GM21786 (cell line): ENCODE results near the gene CHID1.

Experiments used
- ATAC-seq: cut with Tn5 transposase; IDR thresholded peaks from one replicate; pipeline ENCODE4 v1.9.1; 2021; ENCODE audit not compliant: unreplicated experiment

The CHID1 gene

DNA sequence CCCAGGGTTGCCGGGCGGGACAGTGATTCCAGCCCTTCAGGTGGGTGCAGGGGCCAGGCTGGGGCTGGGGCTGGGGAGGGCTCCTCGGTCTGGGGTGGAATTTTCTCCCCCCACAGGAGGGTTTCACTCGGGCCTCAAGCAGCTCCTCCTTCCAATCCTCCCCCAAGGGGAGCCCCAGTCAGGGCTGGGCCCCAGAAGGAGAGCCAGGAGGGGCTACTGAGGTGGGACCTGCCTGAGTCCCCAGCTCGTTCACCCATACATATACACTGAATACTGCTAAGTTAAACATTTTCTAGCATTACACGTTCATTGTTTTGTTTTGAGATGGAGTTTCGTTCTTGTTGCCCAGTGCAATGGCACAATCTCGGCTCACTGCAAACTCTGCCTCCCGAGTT, 84.4 kb downstream of the CHID1 start:
- no peak for ATAC-seq

DNA sequence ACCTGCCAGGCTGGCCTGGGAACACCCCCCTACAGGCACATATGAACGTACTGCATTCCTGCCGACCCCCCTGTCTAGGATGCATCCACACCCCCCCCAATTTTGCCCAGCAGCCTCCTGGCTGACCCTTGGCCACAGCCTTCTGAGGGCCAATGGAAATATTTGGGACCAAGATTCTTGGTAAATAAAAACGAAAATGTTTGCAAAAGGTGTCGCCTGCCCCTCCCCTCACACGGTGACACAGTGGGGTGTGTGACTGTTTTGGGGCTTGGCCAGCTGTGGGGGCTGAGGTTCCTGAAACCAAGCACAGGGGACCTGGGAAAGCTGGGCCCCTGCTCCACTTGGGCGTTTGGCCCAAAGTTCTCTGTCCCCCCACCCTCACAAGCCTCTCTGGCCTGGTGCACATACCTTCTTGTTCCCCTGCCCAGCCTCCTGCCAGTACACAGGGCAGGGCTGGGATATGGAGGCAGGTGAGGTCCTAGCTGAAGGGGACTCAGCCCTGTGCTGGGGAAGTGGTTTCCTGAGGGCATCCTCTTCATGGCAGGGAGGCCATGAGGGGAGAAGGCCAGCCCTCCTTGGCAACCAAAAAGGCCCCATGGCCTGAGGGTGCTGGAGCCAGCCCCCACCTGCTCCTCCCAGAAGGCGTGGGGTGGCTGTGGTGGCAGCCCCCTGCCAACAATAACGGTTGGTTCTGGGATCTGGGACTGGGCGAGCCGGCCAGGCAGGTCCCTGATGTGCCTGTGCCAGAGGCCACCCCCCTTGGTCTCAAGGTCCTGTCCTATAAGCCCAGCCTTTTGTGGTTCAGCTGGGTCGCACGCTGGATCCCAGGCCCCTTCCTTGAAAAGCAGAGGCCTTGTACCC, 85.0 kb downstream of the CHID1 start:
- ATAC-seq = no peak

DNA sequence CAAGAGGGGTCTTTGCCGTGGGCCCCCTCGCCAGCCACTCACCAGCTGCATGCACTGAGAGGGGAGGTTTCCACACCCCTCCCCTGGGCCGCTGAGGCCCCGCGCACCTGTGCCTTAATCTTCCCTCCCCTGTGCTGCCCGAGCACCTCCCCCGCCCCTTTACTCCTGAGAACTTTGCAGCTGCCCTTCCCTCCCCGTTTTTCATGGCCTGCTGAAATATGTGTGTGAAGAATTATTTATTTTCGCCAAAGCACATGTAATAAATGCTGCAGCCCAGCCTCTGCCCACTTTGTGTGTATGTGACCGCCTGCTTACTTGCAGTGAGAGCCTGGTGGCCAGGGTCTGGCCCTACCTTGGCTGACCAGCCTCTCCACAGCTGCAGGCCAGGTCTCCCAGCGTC, 85.7 kb downstream of the CHID1 start:
- ATAC-seq = no peak

- no peak for ATAC-seq
Observed at GRCh38 chr11:824292-824880, 86.2 kb downstream of the CHID1 start.

DNA sequence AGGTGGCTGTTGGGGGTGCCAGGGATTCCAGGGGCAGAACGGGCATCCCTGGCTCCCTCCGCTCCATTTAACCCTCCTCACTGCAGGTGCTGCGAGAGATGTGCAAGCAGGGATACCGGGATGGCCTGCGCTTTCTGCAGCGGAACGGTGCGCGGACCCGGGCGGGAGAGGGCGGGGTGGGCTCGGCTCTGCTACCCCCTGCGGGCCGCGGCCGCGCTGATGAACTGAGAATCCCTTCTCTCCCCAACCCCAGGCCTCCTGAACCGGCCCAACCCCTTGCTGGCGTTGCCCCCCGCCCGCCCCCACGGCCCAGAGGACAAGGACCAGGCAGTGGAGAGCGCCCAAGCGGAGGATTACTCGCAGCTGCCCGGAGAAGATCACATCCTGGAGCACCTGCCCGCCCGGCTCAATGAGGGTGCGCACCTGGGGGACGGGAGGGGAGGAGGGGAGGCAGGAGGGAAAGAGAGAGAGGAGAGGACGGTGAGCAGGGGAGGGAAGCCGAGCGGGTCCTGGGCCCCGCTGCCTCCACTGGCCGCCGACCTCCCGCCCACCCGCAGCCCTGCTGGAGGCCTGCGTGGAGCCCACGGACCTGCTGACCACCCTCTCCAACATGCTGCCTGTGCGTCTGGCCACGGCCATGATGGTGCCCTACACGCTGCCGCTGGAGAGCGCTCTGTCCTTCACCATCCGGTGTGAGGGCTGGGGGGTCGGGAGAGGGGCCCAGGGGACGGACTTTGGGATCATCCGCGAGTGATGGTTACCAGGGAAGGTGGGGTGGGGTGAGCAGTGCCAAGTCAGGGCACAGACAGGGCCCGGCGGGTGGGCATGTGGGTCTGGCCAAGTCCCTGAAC, 86.9 kb downstream of the CHID1 start:
- no peak for ATAC-seq

- ATAC-seq = no peak
Observed at GRCh38 chr11:821512-822371, 88.9 kb downstream of the CHID1 start.

DNA sequence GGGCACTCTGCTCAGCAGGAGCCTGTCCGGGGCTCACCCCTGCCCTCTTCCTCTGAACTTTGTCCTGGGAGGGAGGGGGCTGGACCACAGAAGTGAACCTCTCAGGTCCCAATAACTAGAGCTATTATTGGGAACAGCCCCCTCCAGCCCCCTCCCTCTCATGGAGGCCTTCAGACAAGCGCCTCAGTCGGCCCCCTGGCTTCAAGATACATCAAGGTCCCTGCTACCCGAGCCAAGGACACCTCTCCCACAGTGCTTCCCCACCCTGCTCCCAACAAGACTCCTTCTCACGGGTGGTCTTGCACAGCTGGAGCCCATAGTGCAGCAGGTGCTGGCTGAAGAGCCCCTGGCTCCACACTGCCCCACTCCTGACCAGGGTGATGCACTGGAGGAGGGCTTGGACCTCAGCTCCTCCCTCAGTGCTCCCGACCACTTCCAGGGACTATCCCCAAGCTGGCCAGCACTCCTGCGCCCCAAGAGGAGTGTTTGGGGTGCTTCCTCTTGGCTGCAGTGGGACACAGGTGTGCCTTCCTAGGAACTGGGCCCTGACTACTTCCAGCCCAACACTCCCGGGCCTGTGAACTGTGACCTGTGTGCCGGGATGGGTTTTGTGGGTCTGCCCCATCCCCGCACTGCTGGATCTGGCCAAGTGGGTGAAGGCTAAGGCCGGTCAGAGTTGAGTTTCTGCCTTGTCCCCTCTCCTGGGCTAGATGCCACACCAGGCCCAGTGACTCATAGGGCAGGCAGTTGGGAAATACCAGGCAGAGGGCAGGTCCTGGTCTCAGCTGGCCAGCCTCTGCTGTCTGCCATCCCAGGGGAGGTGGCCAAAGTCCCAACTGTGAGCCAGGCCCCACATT, 89.7 kb downstream of the CHID1 start:
- no peak for ATAC-seq

- ATAC-seq = peak; percentile 69
Observed at GRCh38 chr11:819943-820649, 90.5 kb downstream of the CHID1 start.

DNA sequence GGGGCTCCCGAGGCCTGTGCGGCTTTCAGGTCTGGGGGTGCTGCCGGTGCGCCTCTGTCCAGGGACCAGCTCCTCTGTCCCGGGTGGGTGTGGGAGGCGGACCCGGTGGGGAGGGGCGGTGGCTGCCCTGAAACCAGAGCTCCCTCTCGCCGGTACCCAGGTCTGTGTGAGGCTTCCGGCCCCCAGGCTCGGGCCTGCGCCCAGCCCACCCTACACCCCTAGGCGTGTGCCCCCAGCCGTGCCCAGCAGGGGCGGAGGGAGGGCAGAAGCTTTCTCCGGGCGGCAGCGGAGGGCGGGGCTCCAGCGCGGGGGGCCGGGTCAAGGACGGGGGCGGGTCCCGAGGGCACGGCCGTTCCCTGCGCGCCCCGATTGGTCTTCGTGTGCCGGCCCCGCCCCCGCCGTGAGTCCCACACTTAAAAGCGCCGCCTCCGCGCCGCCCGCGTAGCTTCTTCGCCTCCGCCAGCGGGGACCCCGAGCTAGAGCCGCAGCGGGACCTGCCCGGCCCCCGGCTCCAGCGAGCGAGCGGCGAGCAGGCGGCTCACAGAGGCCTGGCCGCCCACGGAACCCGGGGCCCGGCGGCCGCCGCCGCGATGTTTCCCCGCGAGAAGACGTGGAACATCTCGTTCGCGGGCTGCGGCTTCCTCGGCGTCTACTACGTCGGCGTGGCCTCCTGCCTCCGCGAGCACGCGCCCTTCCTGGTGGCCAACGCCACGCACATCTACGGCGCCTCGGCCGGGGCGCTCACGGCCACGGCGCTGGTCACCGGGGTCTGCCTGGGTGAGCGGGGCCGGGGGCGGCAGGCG, 91.3 kb downstream of the CHID1 start:
- ATAC-seq = peak; percentile 56

DNA sequence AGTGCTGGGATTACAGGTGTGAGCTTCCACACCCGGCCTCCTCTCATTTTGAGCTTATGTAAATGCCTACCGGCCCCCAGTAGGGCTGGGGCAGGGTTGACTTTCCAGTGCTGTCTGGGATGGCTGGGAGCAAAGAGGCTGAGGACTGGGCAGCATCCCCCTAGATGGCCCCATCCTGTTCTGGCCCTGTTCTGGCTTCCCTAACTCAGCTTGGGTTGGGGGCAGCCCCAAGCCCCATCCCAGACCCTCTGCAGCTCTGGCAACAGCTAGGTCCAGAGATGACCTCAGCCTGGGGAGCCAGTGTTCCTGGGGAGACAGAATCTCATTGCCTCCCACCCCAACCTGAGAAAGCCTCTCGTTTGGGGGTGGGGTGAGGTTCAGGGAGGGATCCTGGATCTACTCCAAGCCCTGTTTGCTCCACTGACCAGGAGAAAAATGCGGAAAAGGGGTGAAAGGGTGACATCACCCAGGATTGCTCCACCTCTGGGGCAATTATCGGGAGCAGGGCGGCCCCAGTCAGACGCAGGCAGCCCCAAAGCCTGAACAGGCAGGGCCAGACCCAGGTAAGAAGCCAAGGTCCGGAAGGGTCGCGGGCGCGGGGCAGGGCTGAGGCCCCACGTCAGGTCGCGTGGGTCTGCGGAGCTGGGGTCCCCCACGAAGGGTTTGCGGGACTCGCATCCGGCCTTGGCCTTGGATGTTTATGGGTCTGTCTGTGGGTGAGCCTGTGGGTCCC, 92.0 kb downstream of the CHID1 start, which contains the start of gene PNPLA2:
PNPLA2 (plus strand) TSS at position 519 of the 733 bp plus-strand sequence. CDS start 805 bp downstream, outside the sequence.
- ATAC-seq = no peak
